ENCODE measurements around the gene IGF2.
"Not testable (repeated sequence)": the region's sequence is repeated elsewhere in the genome, so short reads cannot be mapped to it uniquely, and the experiment has no call there.

The IGF2 gene

DNA sequence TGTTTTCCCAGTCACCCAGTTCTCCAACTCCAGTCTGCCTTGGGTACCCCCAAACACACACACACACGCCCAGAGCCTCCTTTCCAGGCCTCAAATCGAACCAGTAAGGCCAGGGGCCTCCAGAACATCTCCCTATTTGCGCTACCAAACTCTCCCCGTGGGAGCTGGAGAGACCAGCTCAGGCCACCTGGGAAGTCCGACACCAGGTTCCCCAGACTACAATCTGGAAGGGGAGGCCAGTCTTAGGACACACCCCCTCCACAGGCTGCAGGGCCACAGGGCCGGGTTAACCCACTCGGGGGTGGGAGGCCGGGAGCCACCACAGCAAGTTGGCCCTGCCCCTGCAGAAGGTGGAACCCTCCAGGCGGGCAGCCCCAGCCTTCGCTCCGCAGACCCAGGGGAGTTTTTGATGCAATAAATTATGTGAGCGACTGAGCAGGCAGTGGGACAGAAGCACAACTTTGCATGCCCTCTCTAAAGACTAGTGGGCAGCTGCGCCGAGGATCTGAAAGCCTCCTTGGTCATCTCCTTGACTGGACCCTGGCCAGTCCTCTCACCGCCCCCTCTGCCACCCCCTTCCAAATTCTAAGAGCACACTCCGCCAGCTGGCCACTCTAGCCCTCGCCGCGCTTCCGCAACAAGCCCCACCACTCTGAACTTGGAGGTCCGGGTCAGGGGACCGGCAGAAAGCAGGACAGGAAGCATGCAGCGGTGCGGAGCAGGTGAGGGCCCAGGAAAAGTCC is 2.8 kb downstream of the IGF2 start:
- DNase-seq = no peak

GRCh38 chr11:2135648-2136201 is 3.5 kb downstream of the IGF2 start:
- DNase-seq = no peak

- no peak for DNase-seq
Measured at GRCh38 chr11:2135018-2135569, 4.1 kb downstream of the IGF2 start.

- no peak for DNase-seq
Measured at GRCh38 chr11:2134022-2135010, 4.9 kb downstream of the IGF2 start.

DNA sequence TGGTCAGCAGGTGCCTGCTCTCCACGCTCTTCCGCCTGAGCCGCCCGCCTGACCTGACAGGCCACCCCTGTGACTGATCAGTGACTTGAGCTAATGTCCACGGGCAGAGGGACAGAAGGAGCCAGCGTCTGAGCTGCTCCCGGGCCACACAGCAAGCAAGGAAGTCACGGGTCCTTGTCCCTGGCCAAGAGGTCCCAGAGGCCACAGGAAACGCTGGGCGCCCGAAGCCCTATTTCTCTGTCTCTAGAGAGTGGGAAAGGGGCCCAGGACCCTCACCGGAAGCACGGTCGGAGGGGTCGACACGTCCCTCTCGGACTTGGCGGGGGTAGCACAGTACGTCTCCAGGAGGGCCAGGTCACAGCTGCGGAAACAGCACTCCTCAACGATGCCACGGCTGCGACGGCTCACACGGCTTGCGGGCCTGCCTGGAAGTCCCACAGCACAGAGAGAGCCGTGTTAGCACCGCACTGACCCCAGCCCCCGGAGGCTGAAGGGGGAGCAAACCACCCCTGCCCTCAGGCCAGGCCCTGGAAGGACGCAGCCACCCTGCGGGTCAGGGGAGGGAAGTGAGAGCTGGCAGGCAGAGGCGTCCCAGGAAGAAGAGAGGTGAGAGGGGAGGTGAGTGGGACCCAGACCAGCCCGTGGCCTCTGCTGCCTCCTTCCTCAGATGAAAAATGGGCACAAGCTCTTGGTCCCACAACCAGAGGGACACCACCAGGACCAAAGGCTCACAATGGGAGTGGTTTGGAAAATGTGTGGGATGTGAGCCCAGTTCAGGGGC is 5.8 kb downstream of the IGF2 start:
- DNase-seq = no peak

DNA sequence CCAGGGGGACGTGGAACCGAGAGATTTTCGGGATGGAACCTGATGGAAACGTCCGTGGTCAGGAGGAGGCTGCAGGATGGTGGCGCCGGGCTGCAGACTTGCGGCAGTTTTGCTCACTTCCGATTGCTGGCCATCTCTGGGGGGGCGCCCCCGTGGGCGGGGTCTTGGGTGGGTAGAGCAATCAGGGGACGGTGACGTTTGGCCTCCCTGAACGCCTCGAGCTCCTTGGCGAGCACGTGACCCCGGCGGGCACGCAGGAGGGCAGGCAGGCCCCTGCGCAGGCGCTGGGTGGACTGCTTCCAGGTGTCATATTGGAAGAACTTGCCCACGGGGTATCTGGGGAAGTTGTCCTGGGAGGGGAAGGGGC is 6.3 kb downstream of the IGF2 start:
- no peak for DNase-seq

GRCh38 chr11:2132246-2132645 is 6.9 kb downstream of the IGF2 start:
- no peak for DNase-seq

DNA sequence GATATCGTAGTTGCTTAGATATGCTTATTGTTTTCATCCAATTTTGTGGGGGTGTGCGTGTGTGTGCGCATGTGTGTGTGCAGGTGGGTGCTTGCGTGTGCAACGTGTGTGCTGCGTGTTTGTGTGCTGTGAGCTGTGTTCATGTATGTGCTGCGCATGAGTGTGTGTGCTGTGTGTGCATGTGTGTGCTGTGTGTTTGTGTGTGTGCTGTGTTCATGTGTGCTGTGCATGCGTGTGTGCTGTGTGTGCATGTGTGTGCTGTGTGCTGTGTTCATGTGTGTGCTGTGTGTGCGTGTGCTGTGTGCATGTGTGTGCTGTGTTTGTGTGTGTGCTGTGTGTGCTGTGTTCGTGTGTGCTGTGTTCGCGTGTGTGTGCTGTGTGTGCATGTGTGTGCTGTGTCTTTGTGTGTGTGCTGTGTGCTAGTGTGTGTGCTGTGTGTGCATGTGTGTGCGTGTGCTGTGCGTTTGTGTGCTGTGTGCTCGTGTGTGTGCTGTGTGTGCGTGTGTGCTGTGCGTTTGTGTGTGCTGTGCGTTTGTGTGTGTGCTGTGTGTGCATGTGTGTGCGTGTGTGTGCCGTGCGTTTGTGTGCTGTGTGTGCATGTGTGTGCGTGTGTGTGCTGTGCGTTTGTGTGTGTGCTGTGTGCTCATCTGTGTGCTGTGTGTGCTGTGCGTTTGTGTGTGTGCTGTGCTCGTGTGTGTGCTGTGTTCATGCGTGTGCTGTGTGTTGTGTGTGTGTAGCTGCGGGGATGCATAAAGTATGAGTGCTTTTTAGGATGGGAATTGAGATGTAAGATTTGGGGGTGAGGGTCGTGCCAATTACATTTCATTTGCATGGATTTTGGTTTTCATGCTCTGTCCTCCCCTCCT is 7.6 kb downstream of the IGF2 start:
- DNase-seq = no peak

- no peak for DNase-seq
Measured at GRCh38 chr11:2130881-2131352, 8.3 kb downstream of the IGF2 start.

- DNase-seq = no peak
Measured at GRCh38 chr11:2129699-2130366, 9.4 kb downstream of the IGF2 start.

- DNase-seq = no peak
Measured at GRCh38 chr11:2129308-2129698, 9.9 kb downstream of the IGF2 start.

GRCh38 chr11:2128511-2129307 is 10.5 kb downstream of the IGF2 start:
- no peak for DNase-seq

DNA sequence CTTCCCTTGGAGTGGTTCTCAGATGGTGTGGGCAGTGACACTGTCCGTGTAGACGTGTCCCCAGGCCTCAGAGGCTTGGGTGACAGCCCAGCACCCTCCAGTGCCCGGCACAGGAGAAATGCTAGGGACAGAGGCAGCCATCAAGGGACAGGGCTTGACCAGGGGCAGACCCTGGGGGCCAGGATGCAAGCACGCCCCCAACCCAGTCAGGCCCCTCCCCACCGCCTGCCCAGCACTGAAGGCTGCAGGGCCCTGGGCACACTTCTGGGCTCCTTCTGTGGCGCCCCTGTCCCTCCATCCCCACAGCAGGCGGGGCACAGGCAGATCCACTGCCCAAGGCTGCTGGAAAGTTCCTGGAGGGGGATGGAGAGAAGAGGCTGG is 11.1 kb downstream of the IGF2 start:
- DNase-seq = no peak

- no peak for DNase-seq
Measured at GRCh38 chr11:2127482-2128129, 11.6 kb downstream of the IGF2 start.

DNA sequence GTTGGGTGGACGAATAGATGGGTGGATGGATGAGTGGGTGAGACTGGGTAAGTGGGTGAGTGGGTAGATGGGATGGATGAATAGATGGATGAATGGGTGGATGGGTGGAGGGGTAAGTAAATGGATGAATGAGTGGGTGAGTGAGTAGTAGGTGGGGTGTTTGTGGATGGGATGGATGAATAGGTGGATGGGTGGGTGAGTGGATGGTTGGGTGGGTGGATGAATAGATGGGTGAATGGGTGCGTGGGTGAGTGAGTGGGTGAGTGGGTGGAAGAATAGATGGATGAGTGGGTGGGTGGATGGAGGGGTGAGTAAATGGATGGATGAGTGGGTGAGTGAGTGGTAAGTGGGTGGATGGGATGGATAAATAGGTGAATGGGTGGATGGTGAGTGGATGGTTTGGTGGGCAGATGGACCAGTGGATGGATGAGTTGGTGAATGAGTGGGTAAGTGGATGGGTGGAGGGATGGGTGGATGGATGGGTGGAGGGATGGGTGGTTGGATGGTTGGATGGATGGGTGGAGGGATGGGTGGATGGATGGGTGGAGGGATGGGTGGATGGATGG is 12.6 kb downstream of the IGF2 start:
- DNase-seq = no peak

DNA sequence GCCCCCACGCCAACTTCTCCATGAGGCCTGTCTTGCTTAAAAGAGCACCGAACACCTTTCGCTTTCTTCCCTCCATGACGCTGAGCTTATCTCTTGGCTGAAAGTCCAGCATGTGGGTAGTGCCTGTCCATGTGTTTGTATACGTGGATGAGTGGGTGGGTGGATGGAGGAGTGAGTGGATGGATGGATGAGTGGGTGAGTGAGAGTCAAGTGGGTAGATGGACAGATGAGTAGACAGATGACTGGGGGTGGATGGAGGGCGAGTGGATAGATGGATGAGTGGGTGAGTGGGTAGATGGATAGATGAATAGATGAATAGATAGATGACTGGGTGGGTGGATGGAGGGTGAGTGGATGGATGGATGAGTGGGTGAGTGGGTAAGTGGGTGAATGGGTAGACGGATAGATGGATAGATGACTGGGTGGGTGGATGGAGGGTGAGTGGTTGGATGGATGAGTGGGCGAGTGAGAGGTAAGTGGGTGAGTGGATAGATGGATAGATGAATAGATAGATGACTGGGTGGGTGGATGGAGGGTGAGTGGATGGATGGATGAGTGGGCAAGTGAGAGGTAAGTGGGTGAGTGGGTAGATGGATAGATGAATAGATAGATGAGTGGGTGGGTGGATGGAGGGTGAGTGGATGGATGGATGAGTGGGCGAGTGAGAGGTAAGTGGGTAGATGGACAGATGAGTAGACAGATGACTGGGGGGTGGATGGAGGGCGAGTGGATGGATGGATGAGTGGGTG is 14.3 kb downstream of the IGF2 start:
- not testable (repeated sequence) for DNase-seq

GRCh38 chr11:2123628-2123960 is 15.6 kb downstream of the IGF2 start:
- DNase-seq = no peak

DNA sequence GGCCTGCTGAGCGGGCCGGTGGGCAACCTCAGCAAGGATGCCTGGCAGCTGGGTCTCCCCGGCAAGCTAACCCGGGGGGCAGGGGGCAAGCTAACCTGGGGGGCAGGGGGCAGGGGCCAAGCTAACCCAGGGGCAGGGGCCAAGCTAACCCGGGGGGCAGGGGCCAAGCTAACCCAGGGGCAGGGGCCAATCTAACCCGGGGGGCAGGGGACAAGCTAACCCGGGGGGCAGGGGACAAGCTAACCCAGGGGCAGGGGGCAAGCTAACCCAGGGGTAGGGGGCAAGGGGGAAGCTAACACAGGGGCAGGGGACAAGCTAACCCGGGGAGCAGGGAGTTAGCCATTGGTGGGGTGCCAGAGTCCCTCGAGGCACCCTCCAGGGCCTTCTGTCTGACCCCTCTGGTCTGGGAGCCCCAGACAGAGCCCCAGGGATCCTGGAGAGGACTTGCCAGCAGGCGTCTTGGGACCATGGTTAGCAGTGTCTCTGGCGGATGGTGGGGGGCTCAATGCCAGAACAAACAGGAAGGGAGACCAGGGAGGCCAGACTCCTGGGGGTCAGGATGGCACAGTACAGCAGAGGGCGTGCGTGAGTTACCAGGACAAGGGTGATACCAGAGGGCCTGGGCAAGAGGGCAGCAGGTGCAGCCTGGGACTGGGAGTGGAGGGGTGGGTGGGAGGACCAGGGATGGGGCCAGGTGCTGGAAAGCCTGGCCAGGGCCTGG is 16.1 kb downstream of the IGF2 start:
- no peak for DNase-seq
